ENCODE data around the gene TMEM86B.

The TMEM86B gene

DNA sequence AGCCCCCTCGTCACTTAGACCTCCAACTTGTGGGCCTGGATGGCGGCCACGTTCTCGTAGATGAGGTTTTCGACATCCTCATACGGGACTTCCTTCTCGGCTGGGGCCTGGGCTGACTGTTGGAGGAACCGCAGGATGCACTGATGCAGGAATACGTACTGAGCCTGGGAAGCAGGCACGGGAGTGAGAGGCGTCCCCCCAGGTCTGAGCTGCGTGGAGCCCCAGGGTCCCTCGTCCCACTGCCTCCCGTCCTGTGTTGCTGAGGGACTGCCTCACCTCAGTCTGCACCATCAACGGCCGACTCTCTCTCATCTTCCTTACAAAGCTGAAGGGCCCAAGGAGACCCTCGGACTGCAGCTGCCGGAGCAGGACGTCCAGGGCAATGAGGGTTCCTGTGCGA is 46.8 kb downstream of the TMEM86B start:
- H3K4me2 ChIP-seq = no peak overlapping the region
- H3K27me3 ChIP-seq (ENCODE audit: insufficient read depth, low read depth) = peaks cover 84% of the 10 kb centered on the region
- TF ChIP-seq, protein P1, sequence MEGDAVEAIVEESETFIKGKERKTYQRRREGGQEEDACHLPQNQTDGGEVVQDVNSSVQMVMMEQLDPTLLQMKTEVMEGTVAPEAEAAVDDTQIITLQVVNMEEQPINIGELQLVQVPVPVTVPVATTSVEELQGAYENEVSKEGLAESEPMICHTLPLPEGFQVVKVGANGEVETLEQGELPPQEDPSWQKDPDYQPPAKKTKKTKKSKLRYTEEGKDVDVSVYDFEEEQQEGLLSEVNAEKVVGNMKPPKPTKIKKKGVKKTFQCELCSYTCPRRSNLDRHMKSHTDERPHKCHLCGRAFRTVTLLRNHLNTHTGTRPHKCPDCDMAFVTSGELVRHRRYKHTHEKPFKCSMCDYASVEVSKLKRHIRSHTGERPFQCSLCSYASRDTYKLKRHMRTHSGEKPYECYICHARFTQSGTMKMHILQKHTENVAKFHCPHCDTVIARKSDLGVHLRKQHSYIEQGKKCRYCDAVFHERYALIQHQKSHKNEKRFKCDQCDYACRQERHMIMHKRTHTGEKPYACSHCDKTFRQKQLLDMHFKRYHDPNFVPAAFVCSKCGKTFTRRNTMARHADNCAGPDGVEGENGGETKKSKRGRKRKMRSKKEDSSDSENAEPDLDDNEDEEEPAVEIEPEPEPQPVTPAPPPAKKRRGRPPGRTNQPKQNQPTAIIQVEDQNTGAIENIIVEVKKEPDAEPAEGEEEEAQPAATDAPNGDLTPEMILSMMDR (conservative IDR thresholded peaks at IDR 0.05; ENCODE audit: low read depth, low read length) = no peak
- no peaks in the 10 kb centered on the region for H4K20me1 ChIP-seq (ENCODE audit: insufficient read depth)
- no peak overlapping the region for H2AFZ ChIP-seq (ENCODE audit: low read depth)
- H3K4me1 ChIP-seq (ENCODE audit: low read depth, poor library complexity, severe bottlenecking) = no peaks in the 10 kb centered on the region
- H3K36me3 ChIP-seq (ENCODE audit: insufficient read depth) = no peaks in the 10 kb centered on the region
- no peak overlapping the region for H3K27ac ChIP-seq
- no peak overlapping the region for H3K9ac ChIP-seq
- H3K79me2 ChIP-seq (ENCODE audit: insufficient read depth, low read depth) = no peaks in the 10 kb centered on the region
- no peak overlapping the region for H3K4me3 ChIP-seq (IDR thresholded peaks at IDR 0.05; ENCODE audit: insufficient read depth, low read depth, low read length)

DNA sequence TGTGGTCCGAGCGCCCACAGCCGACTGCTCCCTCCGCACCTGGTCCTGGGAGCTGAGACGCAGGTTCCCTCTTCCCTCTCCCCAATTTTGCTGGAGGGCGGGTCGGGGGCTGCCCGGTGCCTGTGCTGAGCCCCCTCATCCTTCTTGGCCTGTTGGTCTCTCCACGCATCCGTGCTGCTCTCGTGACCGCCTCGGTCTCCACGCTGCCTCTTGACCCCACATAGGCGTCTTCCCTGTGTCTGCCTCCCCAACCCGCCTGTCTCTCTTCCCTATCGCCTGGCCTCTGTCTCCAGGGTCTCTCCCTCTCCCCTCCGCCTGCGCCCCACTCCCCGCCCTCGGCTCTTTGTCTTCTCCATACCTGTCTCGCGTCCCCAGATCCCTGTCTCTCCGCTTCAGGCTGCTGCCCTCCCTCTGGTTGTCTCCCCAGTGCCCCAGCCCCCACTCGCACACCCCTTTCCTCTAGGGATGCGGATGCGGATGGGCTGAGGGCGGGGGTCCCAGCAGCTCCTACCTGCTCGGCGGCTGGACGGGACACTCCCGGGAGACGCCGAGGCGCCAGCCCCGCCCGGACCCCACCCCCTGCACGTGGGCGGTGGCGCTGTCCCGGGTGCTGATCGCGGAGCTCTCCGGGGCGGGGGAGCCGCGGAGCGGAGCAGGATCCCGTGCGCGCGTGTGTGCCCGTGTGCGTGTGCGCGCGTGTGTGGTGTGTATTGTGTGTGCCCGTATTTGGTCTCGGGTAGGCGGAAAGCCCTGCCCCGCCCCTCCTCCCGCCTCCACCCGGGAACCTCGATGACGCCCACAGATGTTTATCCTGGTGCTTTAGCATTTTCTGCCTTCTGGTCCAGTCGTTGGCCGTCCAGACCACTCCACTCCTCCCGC is 48.7 kb downstream of the TMEM86B start, which contains the start of gene SYT5:
TSS of gene SYT5 (minus strand) at position 684 of the 879 bp plus-strand sequence. CDS start 1,248 bp downstream, outside the sequence.
- peaks cover 75% of the 10 kb centered on the region for H3K27me3 ChIP-seq (ENCODE audit: insufficient read depth, low read depth)
- H3K27ac ChIP-seq = no peak within 1 kb of the TSS
- no peaks in the 10 kb centered on the region for H4K20me1 ChIP-seq (ENCODE audit: insufficient read depth)
- H2AFZ ChIP-seq (ENCODE audit: low read depth) = no peak within 1 kb of the TSS
- no peak within 1 kb of the TSS for H3K4me3 ChIP-seq (IDR thresholded peaks at IDR 0.05; ENCODE audit: insufficient read depth, low read depth, low read length)
- H3K4me1 ChIP-seq (ENCODE audit: low read depth, poor library complexity, severe bottlenecking) = no peaks in the 10 kb centered on the region
- no peak within 1 kb of the TSS for H3K9ac ChIP-seq
- H3K4me2 ChIP-seq = no peak within 1 kb of the TSS
- TF ChIP-seq, protein P1 (conservative IDR thresholded peaks at IDR 0.05; ENCODE audit: low read depth, low read length) = no peak
- H3K79me2 ChIP-seq (ENCODE audit: insufficient read depth, low read depth) = no peaks in the 10 kb centered on the region
- H3K36me3 ChIP-seq (ENCODE audit: insufficient read depth) = no peaks in the 10 kb centered on the region

DNA sequence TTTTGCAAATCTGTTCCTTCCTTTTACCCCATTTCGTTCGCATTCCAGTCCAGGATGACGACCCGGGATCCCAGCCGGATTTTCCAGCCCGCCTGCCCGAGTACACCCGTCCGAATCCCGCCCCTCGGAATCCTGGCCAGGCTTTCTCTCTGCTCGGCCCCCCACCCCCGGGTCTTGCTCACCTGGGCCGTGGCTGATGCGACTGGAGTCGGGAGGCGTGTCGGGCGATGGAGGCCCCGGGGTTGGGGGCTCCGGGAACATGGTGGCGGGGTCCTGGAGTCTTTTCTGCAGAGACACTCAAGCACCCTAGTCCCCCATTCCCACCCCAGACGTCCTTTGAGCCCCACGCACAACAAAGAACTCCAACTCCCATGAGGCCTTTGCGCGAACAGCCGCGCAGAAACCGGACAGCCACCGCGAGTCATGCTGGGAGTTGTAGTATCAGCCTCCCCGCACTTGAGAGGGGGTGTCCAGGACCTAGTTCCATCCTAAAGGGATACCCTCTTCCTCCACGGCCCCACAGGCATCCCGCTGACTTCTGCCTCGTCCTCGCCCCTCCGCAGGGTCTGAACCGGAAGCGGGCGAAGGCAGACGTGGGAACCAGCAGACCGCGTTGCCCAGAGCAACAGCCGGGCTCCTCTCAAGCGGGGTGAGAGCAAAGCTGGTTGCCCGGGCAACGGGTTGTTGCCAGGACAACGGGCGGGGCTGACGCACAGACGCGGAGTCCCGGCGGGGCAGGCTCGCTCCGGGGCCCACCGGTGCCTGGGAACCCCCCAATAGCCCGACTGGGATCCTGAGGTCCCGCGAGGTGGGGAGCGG is 49.6 kb downstream of the TMEM86B start:
- no peaks in the 10 kb centered on the region for H3K36me3 ChIP-seq (ENCODE audit: insufficient read depth)
- H3K79me2 ChIP-seq (ENCODE audit: insufficient read depth, low read depth) = no peaks in the 10 kb centered on the region
- peaks cover 68% of the 10 kb centered on the region for H3K27me3 ChIP-seq (ENCODE audit: insufficient read depth, low read depth)
- no peaks in the 10 kb centered on the region for H3K4me1 ChIP-seq (ENCODE audit: low read depth, poor library complexity, severe bottlenecking)
- H3K27ac ChIP-seq = no peak overlapping the region
- H3K4me3 ChIP-seq (IDR thresholded peaks at IDR 0.05; ENCODE audit: insufficient read depth, low read depth, low read length) = no peak overlapping the region
- H4K20me1 ChIP-seq (ENCODE audit: insufficient read depth) = no peaks in the 10 kb centered on the region
- TF ChIP-seq, protein P1 (conservative IDR thresholded peaks at IDR 0.05; ENCODE audit: low read depth, low read length) = no peak
- H3K4me2 ChIP-seq = no peak overlapping the region
- H2AFZ ChIP-seq (ENCODE audit: low read depth) = no peak overlapping the region
- no peak overlapping the region for H3K9ac ChIP-seq

Data from KMS-11 (cell line).